ENCODE data around the gene KCNC3. TPM values are rescaled to one million over a fixed set of nuclear protein-coding genes. Genes with fewer than 3 reads are reported as not detected.

KCNC3 gene
- total and polyA plus RNA-seq, 4 donors: 0.56 to 1.6 (median 1.1) TPM

GRCh38 chr19:50317115-50317514, 12.1 kb downstream of the KCNC3 start:
- H3K36me3 ChIP-seq (ENCODE audit: control insufficient read depth in 4 of 4, insufficient read depth in 3 of 4, low read depth in 1 of 4, low read length in 3 of 4): no peaks in the 10 kb centered on the region
- no peak for DNase-seq (ENCODE audit: low spot score)
- no peaks in the 10 kb centered on the region for H3K9me3 ChIP-seq (ENCODE audit: control insufficient read depth in 4 of 4, low read length in 3 of 4)
- peaks cover 2 to 4% (median 3%) of the 10 kb centered on the region in 4 donors for H3K27me3 ChIP-seq (ENCODE audit: control insufficient read depth in 4 of 4, insufficient read depth in 4 of 4, low read length in 3 of 4)
- H3K27ac ChIP-seq (ENCODE audit: low read depth in 1 of 2, low read length in 2 of 2): no peak overlapping the region
- WGBS: 82% methylated on average over 4 of the region's 4 CpGs
- H3K9ac ChIP-seq (ENCODE audit: low read depth in 1 of 2, low read length in 2 of 2): no peak overlapping the region
- no peaks in the 10 kb centered on the region for H3K4me1 ChIP-seq (ENCODE audit: control insufficient read depth in 4 of 4, insufficient read depth in 4 of 4, low read length in 3 of 4)
- H3K4me3 ChIP-seq (ENCODE audit: low read depth in 1 of 3, low read length in 3 of 3): no peak overlapping the region
- no peak for TF ChIP-seq YY1 (IDR thresholded peaks at IDR 0.05)
- no peak for TF ChIP-seq FOXA1 (IDR thresholded peaks at IDR 0.05)
- TF ChIP-seq REST (IDR thresholded peaks at IDR 0.05): no peak
- TF ChIP-seq RXRA (IDR thresholded peaks at IDR 0.05): no peak
- no peak for TF ChIP-seq EGR1 (IDR thresholded peaks at IDR 0.05; ENCODE audit: low read depth in 2 of 2)
- TF ChIP-seq CTCF (IDR thresholded peaks at IDR 0.05; ENCODE audit: low read depth, low read length, missing input control): no peak
- TF ChIP-seq GABPA (IDR thresholded peaks at IDR 0.05 in 1 of 2, conservative IDR thresholded peaks at IDR 0.05 in 1 of 2): no peak
- TF ChIP-seq RAD21 (IDR thresholded peaks at IDR 0.05): no peak
- no peak for TF ChIP-seq NR2F2 (IDR thresholded peaks at IDR 0.05)

- WGBS: 10% methylated on average over 18 of the region's 18 CpGs
- H3K27ac ChIP-seq (ENCODE audit: low read depth in 1 of 2, low read length in 2 of 2): no peak overlapping the region
- H3K9ac ChIP-seq (ENCODE audit: low read depth in 1 of 2, low read length in 2 of 2): no peak overlapping the region
- H3K9me3 ChIP-seq (ENCODE audit: control insufficient read depth in 4 of 4, low read length in 3 of 4): no peaks in the 10 kb centered on the region
- no peaks in the 10 kb centered on the region for H3K36me3 ChIP-seq (ENCODE audit: control insufficient read depth in 4 of 4, insufficient read depth in 3 of 4, low read depth in 1 of 4, low read length in 3 of 4)
- no peaks in the 10 kb centered on the region for H3K4me1 ChIP-seq (ENCODE audit: control insufficient read depth in 4 of 4, insufficient read depth in 4 of 4, low read length in 3 of 4)
- DNase-seq (ENCODE audit: low spot score): no peak
- peaks cover 2 to 4% (median 3%) of the 10 kb centered on the region in 4 donors for H3K27me3 ChIP-seq (ENCODE audit: control insufficient read depth in 4 of 4, insufficient read depth in 4 of 4, low read length in 3 of 4)
- no peak overlapping the region for H3K4me3 ChIP-seq (ENCODE audit: low read depth in 1 of 3, low read length in 3 of 3)
- no peak for TF ChIP-seq CTCF (IDR thresholded peaks at IDR 0.05; ENCODE audit: low read depth, low read length, missing input control)
- no peak for TF ChIP-seq EGR1 (IDR thresholded peaks at IDR 0.05; ENCODE audit: low read depth in 2 of 2)
- no peak for TF ChIP-seq HNF4G (IDR thresholded peaks at IDR 0.05)
- TF ChIP-seq RXRA (IDR thresholded peaks at IDR 0.05): no peak
- no peak for TF ChIP-seq GABPA (IDR thresholded peaks at IDR 0.05 in 1 of 2, conservative IDR thresholded peaks at IDR 0.05 in 1 of 2)
- no peak for TF ChIP-seq FOXA2 (IDR thresholded peaks at IDR 0.05)
- no peak for TF ChIP-seq NR2F2 (IDR thresholded peaks at IDR 0.05)
- TF ChIP-seq ZBTB33 (IDR thresholded peaks at IDR 0.05): no peak
- TF ChIP-seq SP1 (IDR thresholded peaks at IDR 0.05): no peak
- TF ChIP-seq RAD21 (IDR thresholded peaks at IDR 0.05): no peak
- no peak for TF ChIP-seq JUND (IDR thresholded peaks at IDR 0.05)
- TF ChIP-seq YY1 (IDR thresholded peaks at IDR 0.05): no peak
- TF ChIP-seq FOXA1 (IDR thresholded peaks at IDR 0.05): no peak
- no peak for TF ChIP-seq REST (IDR thresholded peaks at IDR 0.05)
- no peak for TF ChIP-seq HNF4A (conservative IDR thresholded peaks at IDR 0.05)
- TF ChIP-seq ATF3 (IDR thresholded peaks at IDR 0.05): no peak
- no peak for TF ChIP-seq TAF1 (conservative IDR thresholded peaks at IDR 0.05)
Measured at GRCh38 chr19:50315773-50316448, 13.3 kb downstream of the KCNC3 start.
